PC-3 (cell line): ENCODE data around the gene ITGB1BP2.
"Not testable (repeated sequence)": the region's sequence is repeated elsewhere in the genome, so short reads cannot be mapped to it uniquely, and the experiment has no call there.

Experiments
- EZH2 ChIP-seq: fragments of 300-600 bp; sonication (generic); IDR thresholded peaks from one replicate; pipeline ENCODE4 v1.6.1; 2017; ENCODE audit warnings: antibody characterized with exemption, mild to moderate bottlenecking, low read length; ENCODE audit not compliant: unreplicated experiment
- TF ChIP-seq, protein P1 (sequence below): fragments of 300-600 bp; sonication (generic); conservative IDR thresholded peaks from 2 replicates; pipeline ENCODE4 v1.5.1; 2017; ENCODE audit warnings: antibody characterized with exemption, low read depth, mild to moderate bottlenecking, low read length

DNA sequence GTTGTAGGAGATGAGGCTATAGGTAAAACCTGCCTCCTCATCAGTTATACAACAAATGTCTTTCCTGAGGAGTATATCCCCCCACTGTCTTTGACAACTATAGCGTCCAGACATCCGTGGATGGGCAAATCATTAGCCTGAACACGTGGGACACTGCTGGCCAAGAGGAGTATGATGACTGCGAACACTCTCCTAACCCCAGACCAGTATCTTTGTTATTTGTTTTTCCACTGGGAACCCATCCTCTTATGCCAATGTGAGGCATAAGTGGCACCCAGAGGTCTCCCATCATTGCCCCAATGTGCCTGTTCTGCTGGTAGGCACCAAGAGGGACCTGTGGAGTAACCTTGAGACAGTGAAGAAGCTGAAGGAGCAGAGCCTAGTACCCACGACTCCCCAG is 50.9 kb downstream of the ITGB1BP2 start:
- TF ChIP-seq, protein P1, sequence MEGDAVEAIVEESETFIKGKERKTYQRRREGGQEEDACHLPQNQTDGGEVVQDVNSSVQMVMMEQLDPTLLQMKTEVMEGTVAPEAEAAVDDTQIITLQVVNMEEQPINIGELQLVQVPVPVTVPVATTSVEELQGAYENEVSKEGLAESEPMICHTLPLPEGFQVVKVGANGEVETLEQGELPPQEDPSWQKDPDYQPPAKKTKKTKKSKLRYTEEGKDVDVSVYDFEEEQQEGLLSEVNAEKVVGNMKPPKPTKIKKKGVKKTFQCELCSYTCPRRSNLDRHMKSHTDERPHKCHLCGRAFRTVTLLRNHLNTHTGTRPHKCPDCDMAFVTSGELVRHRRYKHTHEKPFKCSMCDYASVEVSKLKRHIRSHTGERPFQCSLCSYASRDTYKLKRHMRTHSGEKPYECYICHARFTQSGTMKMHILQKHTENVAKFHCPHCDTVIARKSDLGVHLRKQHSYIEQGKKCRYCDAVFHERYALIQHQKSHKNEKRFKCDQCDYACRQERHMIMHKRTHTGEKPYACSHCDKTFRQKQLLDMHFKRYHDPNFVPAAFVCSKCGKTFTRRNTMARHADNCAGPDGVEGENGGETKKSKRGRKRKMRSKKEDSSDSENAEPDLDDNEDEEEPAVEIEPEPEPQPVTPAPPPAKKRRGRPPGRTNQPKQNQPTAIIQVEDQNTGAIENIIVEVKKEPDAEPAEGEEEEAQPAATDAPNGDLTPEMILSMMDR: not testable (repeated sequence)
- not testable (repeated sequence) for TF ChIP-seq EZH2
